ENCODE data around the gene BRF1.

The BRF1 gene

GRCh38 chr14:105193916-105194782 is 106.7 kb downstream of the BRF1 start:
- DNase-seq (ENCODE audit: low read depth) = no peak

- no peak for DNase-seq (ENCODE audit: low read depth)
These were observed 107.7 kb downstream of the BRF1 start for GRCh38 chr14:105192866-105193731.

GRCh38 chr14:105187935-105188524 is 112.8 kb downstream of the BRF1 start:
- no peak for DNase-seq (ENCODE audit: low read depth)

GRCh38 chr14:105187116-105187515 is 113.7 kb downstream of the BRF1 start:
- no peak for DNase-seq (ENCODE audit: low read depth)

GRCh38 chr14:105185973-105186372 is 114.8 kb downstream of the BRF1 start:
- DNase-seq (ENCODE audit: low read depth) = no peak

GRCh38 chr14:105185001-105185400 is 115.8 kb downstream of the BRF1 start:
- DNase-seq (ENCODE audit: low read depth) = no peak

- DNase-seq (ENCODE audit: low read depth) = no peak
These were observed 116.3 kb downstream of the BRF1 start for GRCh38 chr14:105184461-105184860.

GRCh38 chr14:105182296-105183020 is 118.3 kb downstream of the BRF1 start:
- DNase-seq (ENCODE audit: low read depth) = no peak

- DNase-seq (ENCODE audit: low read depth) = no peak
These were observed 119.1 kb downstream of the BRF1 start for GRCh38 chr14:105181549-105182295.

- no peak for DNase-seq (ENCODE audit: low read depth)
These were observed 119.9 kb downstream of the BRF1 start, which contains the start of gene NUDT14 for GRCh38 chr14:105180592-105181548. Gene NUDT14, minus strand, starts transcription at chr14:105181312. Its CDS starts 103 bp downstream, at chr14:105181209.

- no peak for DNase-seq (ENCODE audit: low read depth)
These were observed 121.6 kb downstream of the BRF1 start for GRCh38 chr14:105179191-105179590.

- DNase-seq (ENCODE audit: low read depth) = no peak
These were observed 122.0 kb downstream of the BRF1 start for GRCh38 chr14:105178868-105179140.

- no peak for DNase-seq (ENCODE audit: low read depth)
These were observed 122.5 kb downstream of the BRF1 start for GRCh38 chr14:105178069-105178867.

GRCh38 chr14:105177082-105177481 is 123.7 kb downstream of the BRF1 start:
- DNase-seq (ENCODE audit: low read depth) = no peak

GRCh38 chr14:105176513-105176912 is 124.3 kb downstream of the BRF1 start:
- no peak for DNase-seq (ENCODE audit: low read depth)

GRCh38 chr14:105173901-105174894 is 126.6 kb downstream of the BRF1 start:
- DNase-seq (ENCODE audit: low read depth) = no peak

GRCh38 chr14:105173145-105173544 is 127.7 kb downstream of the BRF1 start:
- DNase-seq (ENCODE audit: low read depth) = no peak

GRCh38 chr14:105172476-105172875 is 128.3 kb downstream of the BRF1 start:
- DNase-seq (ENCODE audit: low read depth) = no peak
